T-helper 2 cell treated with Interferon-gamma antibody and Interleukin-4, amounts not matched to agents 100 ng/mL and 5 ng/mL, for 36 hours (primary cell): ENCODE measurements around the gene NEURL1. TPM values are rescaled to one million over a fixed set of nuclear protein-coding genes. Genes with fewer than 3 reads are reported as not detected.

ENCODE experiments used
- intact Hi-C: fragments of 100-400 bp; cut with micrococcal nuclease; formaldehyde crosslinking; loops from one replicate; pipeline ENCODE4 v1.15.1; 2023
- total RNA-seq: library from RNA; stranded (reverse); gene quantifications from 2 replicates; pipeline ENCODE4 v1.2.3, GENCODE V29; 2022

NEURL1 gene
- total RNA-seq, 1 donor from 2014 or later = 1.5 TPM

DNA sequence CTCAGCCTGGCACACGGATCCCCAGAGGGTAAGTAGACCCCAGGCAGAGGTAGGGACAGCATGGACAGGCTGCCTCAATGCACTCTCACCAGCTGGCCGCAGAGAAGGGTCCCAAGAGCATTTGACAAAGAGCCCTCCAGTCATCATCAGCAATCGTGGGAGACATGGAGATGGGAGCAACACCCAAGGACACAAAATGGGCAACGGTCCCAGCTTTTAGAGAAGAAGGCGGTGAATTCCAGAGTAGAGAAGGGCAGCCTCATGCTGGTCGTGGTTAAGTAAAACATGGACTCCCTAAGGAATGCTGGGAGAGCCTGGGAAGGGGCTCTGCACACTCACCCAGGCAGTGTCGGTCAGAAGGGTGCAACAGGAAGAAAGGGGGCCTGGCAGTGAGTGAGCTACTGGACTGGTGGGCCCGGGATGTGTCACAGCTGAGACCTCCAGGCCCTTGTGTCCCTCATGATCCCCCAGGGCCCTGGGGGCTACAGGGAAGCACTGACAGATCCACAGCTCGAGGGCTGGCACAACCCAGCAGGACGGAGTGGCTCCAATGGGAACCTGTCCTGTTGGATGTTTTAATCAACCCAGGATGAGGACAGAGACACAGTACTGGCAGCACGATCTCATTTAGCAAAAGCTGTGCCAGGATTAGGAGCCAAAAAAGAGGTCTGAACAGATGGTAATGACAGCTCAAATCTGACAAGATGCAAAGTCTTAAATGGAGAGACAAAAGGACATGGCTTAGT, 147.1 kb downstream of the NEURL1 start:
- intact Hi-C loops = no loop called here

DNA sequence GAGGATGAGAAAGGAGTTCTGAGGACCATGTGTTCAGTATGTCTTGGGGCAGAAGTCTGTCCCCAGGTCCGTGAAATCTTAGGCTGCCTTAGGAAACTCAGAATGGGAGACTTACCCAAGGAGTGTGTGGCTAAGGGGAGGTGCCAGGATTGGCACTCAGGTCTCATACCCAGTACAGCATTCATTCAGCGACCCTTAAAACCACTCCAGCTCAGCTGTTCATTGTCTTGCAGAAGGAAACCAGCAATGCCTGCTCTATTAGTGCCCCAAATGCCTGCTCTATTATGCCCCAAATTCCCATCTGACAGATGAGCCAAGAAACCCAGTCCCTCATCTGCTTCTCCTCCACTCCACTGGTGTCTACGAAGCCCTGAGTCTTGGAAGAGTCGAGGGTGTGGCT, 147.8 kb downstream of the NEURL1 start:
- intact Hi-C loops = no loop called here

Other genes with a start within 250 kb of the NEURL1 start
- gene RPEL1, start 247.8 kb upstream of the NEURL1 start, total RNA-seq = not detected in 2 replicates
- gene INA, start 216.6 kb upstream of the NEURL1 start, total RNA-seq = 0.25 and 0.27 TPM in 2 replicates
- gene PCGF6, start 142.6 kb upstream of the NEURL1 start, total RNA-seq = 12.6 and 13.6 TPM in 2 replicates
- gene TAF5, start 125.7 kb upstream of the NEURL1 start, total RNA-seq = 10.3 and 11.2 TPM in 2 replicates
- gene ATP5MK, start 97.2 kb upstream of the NEURL1 start, total RNA-seq = 318 and 323 TPM in 2 replicates
- 56.0 and 60.1 TPM in 2 replicates for gene PDCD11, start 97.1 kb upstream of the NEURL1 start, total RNA-seq
- 78.3 and 80.0 TPM in 2 replicates for gene CALHM2, start 41.3 kb upstream of the NEURL1 start, total RNA-seq
- gene CALHM1, start 34.8 kb upstream of the NEURL1 start, total RNA-seq = 0.25 and 0.27 TPM in 2 replicates
- gene CALHM3, start 14.5 kb upstream of the NEURL1 start, total RNA-seq = 0.14 TPM in 1 of 2 replicates, not detected in the other